ENCODE results near the gene USP24.

USP24 gene

DNA sequence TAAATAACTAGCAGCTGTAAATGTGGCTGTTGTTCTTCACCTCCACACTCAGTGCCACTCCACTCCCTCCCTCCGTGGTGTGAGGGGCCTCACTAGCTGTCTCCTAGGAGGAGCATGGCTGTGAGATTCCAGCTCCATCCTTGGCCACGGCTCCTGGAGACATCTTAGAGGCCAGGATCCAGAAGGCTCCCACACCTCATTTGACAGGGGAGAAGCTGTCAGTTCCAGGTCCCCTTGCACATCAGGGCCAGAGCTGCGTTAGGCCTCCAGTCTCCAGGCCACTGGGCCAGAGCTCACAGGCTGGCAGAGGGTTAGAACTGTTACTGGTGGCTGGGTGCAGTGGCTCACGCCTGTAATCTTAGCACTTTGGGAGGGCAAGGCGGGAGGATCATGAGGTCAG is 160.8 kb downstream of the USP24 start:
- DNase-seq (ENCODE audit: low read depth in 2 of 2): no peak

DNA sequence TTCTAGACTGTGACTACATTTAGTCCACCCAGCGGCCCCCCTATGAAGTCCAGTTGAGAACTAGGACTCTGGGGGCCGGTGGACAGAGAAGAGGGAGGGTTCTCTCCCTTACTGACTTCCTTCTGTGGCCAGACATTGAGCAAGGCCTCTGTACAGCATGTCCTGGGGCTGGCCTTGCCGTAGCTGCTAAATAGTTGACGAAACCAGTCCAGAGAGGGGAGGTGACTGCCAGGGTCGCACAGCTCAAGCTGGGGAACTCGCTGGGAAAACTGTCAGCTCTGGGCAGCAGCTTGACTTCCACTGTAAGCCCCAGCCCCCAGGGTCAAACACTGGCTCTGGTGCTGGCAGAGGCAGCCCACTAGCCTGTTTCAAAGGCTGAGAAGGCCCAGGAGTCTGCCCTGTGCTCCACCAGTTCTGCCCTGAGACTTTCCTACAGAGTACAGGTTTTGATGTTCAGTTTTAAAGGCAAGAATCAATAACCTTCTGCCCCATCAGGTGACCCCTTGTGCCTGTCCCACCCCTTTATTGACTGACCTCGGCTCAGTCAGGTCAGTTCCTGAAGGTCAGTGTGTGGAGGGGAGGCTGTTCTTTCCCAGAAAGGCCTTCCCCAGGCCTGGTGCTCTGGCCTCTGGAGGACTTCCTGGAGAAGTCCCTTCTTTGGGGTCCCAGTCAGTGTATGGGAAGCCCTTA is 161.8 kb downstream of the USP24 start:
- no peak for DNase-seq (ENCODE audit: low read depth in 2 of 2)

DNA sequence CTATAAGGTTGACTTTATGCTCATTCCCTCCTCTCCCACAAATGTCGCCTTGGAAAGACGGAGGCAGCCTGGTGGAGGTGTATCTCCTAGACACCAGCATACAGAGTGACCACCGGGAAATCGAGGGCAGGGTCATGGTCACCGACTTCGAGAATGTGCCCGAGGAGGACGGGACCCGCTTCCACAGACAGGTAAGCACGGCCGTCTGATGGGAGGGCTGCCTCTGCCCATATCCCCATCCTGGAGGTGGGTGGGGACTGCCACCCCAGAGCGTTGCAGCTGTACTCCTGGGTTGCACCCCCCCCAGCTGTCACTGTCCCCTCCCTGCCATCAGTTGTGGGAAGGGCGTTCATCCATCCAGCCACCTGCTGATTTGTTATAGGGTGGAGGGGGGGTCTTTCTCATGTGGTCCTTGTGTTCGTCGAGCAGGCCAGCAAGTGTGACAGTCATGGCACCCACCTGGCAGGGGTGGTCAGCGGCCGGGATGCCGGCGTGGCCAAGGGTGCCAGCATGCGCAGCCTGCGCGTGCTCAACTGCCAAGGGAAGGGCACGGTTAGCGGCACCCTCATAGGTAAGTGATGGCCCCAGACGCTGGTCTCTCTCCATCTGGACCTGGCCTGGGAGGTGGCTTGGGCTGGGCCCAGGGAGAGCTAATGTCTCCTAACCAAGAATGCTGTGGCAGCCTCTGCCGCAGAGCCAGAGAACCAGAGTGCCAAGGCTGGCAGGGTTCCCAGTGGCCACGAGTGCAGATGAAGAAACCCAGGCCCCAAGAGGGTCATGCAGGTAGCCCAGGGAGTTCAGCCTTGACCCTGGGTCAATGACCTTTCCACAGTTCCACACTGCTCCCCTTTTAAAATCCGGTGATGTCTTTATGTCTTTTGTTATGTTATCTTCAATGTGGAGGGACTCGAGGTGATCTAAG is 162.7 kb downstream of the USP24 start:
- DNase-seq (ENCODE audit: low read depth in 2 of 2): no peak

DNA sequence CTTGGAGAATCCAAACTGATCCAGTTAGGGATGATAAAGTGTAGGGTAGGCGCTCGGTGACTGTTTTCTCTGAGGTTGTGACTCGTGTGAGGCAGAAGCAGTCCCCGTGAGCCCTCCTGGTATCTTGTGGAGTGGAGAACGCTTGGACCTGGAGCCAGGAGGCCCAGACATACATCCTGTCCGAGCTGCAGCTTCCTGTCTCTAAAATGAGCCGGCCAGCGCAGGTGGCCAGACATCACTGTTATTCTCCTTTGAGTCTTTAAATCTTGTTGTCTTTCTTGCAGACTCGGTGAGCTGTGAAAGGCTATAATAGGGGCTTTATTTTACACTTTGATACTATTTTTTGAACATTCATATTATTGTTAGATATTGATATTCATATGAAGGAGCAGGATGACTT is 163.5 kb downstream of the USP24 start:
- no peak for DNase-seq (ENCODE audit: low read depth in 2 of 2)

DNA sequence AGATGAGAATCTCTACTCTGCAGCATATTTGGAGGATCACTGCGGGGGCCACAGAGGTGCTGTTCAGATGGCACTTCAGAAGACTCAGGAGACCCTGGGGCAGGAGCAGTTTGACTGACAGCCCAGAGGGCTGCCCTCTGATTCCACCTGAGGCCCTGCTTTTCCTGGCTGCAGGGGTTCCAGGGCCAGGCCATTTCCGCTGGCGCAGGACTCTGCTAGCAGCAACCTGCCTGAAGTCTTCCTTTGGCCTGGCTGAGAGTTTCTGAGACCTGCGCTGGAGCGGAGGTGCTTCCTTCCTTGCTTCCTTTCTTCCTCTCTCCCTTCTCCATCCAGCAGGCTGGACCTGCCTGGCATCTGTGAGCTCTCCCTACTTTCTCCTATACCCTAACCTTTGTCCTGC is 164.0 kb downstream of the USP24 start:
- DNase-seq (ENCODE audit: low read depth in 2 of 2): no peak

DNA sequence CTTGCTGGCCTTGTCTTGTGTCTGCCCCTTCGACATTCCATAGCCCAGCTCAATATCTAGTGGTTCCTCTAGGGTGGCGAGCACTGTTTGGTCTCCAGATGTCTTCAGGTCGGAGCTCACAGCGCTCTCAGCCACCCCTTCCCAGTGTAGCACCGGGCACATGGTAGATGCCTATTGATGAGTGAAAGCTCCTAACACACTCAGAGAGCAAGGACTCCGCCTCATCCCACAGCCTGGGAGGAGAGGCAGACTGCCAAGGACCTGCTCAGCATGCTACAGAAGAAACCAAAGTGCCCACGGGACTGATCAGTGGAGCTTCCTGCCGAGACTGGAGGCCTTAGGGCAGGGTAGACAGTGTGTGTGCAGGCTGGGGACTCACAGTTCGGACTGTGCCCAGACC is 164.9 kb downstream of the USP24 start:
- DNase-seq (ENCODE audit: low read depth in 2 of 2): no peak

DNA sequence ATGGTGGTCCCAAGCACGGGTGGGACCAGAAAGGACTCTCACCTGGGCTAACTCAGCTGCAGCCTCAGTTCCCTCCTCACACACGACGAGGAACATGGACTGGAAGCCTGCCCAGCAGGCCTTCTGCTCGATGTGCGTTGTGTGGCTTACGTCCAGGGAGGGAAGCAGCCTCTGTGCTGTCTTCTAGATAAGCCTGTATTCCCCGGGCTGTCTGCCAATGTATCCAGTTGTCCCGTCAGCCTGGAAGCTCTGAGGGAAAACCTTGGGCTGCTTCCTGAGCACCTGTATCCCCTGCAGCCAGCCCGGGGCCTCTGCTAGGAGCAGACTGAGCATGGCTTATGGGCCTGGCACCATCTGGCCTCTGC is 165.3 kb downstream of the USP24 start:
- no peak for DNase-seq (ENCODE audit: low read depth in 2 of 2)

DNA sequence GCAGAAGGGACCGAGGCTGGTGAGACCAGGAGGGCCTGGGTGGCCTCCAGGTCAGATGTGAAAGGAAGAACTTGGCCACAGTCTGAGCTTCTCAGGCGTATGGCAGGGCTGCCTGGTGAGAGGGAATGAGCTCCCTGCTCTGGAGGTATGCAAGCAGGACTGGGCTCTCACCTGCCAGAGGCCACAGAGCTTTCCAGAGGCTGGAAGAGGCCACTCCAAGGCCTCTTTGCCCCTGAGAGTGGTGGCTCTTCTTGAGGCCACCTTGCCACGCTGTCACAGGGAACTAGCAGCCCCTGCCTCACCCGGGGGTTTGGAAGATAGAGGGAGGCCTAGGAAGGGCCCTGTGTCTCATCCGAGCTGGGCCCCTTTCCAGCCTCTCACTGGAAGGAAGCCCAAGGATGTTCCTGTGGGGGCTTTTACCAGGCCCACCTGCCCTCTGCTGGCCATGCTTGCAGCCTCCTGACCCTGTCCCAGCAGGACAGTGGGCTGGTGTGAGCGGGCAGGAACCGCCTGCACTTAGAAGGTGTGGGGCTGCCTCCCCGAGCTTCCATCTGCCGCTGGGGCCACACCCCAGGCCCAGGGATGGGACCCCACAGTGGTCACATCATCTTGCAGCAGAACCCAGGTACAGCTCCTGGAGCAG is 165.8 kb downstream of the USP24 start:
- no peak for DNase-seq (ENCODE audit: low read depth in 2 of 2)

DNA sequence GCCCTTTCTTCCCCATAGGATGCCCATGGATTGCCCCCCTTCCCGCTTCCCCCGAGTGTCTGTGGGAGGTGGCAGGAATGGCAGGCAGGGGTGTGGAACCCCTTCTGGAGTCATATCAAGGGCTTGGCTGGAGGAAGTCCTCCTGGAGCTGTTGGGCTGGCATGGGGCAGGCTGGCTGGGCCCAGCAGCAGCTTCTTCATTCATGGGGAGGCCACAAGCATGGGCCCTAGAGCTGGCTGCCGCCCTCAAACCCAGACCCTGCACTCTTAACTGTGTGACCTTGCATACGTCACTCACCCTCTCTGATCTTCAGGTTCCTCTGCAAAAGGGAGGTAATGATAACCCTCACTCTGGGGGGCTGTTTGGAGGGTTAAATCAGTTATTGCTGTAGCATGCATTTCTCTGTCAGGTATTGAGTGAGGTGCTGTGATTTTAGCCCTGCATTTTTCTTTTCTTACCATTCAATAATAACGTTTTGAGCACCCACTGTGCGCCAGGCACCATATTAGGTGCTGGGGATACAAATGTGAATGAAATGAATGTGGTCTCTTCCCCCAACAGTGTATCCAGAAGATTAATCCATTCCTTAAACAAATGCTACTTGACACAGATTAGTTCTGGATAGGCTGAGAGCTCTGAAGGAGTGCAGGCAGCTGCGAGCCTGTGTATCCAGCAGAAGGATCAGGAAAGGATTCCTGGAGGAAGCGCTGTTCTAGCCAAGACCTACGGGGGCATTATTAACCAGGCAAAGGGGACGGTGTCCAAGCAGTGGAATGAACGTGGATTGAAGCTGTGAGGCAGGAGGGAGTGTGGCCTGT is 166.5 kb downstream of the USP24 start:
- no peak for DNase-seq (ENCODE audit: low read depth in 2 of 2)

DNA sequence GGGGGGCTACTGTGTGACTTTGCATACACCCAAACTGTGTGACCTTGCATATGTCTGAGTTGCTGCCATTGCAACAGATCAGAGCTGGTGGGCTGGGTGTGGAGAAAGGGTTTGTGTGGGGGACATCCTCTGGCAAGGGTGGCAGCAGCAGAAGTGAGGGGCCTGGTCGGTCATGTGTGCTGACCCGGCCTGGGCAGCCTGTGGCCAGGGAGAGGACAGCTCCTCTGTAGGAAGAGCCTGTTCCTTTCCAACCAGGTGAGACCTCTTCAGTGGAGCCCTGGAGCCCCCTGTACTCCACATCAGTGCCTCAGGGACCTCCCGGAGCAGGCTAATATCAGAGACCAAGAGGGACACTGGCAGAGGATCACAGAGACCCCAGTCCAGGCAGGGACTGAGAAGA is 167.6 kb downstream of the USP24 start:
- no peak for DNase-seq (ENCODE audit: low read depth in 2 of 2)

DNA sequence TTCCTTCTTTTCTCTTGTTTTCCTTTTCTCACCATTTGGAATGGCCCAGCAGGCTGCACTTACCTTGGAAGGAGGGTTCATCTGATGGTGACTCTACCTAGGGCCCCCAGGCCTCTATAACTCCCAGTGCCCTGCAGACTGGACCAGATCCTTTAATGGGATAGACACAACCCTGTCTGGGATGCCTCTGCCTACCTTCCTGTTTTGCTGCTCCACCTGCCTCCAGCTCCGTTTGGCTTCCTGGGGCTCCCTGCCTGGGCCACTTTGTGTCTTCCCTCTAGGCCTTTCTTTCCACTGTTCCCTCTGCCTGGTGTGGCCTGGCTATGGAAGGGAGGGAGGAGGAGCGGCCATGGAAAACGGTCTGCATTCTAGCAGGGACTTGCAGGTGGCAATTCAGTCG is 168.3 kb downstream of the USP24 start:
- DNase-seq (ENCODE audit: low read depth in 2 of 2): no peak

DNA sequence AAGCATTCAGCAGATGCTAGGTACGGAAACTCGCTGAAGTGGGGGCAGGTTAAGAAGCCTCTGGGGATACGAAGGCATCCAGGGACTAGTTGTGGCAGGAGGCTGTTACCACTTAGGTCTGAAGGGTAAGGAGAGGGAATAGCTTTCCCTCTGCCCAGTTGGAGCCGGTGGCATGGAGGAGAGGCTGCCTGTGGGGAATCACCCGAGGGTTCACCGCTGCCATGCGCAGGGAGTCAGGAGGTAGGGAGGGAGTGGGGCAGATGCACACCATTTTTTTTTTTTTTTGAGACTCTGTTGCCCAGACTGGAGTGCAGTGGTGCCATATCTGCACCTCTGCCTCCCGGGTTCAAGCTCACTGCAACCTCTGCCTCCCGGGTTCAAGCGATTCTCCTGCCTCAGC is 169.7 kb downstream of the USP24 start:
- no peak for DNase-seq (ENCODE audit: low read depth in 2 of 2)

DNA sequence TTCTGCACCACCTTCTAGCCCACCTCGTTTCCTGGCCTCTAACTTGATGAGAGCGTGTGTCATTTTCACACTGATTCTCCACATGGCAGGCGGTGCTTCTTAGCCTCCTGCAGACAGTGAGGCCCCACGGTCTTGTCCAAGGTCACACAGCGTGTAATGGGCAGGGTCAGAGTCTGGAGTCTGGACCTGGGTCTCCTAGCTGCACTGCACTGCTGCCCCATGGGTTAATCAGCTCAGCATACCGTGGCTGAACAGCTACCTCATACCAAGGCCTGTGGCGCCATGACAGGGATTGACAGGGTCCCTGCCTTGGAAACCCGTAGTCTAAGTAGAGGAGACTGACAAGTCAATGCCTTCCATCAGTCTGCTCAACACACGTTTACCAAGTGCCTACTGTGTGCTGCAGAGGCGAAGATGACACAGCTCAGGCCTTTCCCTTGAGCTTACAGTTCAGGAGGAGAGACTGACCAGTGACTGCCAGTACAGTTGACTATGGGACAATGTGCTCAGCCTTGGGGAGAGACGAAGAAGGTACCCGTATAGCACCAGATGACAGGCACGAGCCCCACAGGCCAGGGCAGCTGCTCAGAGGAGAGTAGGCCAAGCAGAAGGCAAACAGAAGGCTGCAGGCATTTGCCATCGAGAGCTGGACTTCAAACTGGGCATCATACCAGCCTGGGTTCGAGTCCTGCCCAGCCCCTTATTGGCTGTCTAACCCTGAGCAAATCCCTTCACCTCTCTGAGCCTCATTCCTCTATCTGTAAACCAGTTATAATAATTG is 170.4 kb downstream of the USP24 start:
- DNase-seq (ENCODE audit: low read depth in 2 of 2): no peak

DNA sequence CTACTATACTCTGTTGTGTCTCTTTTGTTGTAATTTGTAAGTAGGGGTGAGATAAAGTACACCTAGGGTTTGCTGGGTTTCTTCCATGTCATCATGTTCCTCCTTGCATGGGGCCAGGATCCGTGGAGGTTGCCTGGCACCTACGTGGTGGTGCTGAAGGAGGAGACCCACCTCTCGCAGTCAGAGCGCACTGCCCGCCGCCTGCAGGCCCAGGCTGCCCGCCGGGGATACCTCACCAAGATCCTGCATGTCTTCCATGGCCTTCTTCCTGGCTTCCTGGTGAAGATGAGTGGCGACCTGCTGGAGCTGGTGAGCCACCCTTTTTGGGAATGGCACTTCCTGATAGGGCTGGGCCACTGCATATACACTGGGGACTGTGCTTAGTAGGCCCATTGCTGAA is 171.4 kb downstream of the USP24 start:
- no peak for DNase-seq (ENCODE audit: low read depth in 2 of 2)

DNA sequence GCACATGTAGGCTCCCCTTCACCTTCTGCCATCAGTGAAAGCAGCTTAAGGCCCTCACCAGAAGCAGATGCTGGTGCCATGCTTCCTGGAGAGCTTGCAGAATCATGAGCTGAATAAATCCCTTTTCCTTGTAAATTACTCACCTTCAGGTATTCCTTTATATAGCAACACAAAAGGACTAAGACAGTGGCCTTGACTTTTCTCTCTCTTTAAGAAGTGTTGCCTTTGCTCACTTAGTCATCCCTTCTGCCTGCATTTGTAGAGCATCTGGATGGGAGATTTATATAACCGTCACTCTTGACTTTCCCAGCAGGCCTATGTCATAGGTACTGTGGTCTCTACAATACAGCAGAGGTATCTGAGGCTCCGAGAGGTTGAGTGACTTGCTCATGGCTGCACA is 172.2 kb downstream of the USP24 start:
- DNase-seq (ENCODE audit: low read depth in 2 of 2): no peak

DNA sequence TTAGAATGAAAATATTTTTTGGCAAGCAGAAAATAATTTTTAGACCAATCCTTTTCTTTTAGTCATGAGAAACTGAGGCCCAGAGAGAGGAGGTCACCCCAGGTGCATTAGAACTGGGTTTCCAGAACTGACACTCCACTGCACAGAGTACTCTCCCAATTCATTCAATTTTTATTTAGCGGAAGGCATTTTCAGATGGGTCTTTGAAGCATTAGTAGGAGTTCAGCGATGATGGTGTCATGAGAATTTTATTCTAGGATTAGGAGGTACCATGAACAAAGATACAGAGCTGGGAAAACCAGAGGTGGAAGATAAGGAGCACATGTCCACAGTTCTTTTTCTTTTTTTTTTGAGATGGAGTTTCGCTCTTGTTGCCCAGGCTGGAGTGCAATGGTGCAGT is 173.6 kb downstream of the USP24 start:
- DNase-seq (ENCODE audit: low read depth in 2 of 2): no peak

DNA sequence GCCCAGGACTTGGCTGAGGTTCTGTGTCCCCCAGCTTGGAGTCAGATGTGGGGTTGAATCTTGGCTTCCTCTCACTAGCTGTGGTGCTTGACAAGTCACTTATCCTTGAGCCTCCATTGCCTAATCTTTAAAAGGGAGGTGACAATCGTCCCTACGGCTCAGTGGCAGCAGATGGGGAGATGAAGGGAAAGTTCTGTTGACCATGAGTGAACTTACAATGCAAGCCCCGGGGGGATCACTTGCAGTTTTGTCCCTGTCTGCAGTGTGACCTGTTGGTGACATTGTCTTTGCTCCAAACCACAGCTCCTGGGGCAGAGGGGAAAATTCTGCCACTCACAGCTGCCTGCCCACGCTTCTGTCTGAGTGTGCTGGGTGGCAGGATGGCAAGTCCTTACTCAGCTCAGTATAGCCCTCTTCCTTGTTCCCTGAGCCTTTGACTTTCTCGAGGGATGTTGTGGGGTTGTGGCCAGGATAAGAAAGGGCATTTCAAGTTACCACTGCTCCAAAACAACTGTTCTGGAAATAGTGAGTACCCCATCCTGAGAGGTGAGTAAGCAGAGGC is 174.2 kb downstream of the USP24 start:
- no peak for DNase-seq (ENCODE audit: low read depth in 2 of 2)

DNA sequence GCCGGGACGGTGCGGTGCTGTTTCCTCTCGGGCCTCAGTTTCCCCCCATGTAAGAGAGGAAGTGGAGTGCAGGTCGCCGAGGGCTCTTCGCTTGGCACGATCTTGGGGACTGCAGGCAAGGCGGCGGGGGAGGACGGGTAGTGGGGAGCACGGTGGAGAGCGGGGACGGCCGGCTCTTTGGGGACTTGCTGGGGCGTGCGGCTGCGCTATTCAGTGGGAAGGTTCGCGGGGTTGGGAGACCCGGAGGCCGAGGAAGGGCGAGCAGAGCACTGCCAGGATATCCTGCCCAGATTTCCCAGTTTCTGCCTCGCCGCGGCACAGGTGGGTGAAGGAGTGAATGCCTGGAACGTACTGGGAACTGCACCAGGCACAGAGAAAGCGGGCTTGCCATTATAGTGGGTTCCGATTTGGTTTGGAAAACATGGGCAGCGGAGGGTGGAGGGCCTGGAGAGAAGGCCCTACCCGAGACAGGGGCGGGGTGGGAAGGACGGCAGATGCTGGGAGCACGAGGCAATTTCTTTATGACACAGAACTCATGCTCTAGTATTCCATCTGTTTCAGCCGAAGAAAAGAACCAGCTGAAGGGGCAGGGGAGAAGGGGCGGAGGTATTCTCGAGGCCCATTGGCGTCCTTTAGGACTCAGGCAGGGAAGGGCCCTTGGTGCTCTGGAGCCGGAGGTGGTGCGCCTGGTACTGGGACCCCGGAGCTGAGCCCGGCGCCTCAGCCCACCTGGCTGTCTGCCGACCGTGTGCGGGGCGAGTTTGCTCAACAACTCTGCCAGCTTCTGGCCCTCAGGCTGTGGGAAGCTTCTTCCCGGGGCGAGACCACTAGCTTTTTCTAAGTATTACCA is 174.9 kb downstream of the USP24 start:
- DNase-seq (ENCODE audit: low read depth in 2 of 2): no peak

DNA sequence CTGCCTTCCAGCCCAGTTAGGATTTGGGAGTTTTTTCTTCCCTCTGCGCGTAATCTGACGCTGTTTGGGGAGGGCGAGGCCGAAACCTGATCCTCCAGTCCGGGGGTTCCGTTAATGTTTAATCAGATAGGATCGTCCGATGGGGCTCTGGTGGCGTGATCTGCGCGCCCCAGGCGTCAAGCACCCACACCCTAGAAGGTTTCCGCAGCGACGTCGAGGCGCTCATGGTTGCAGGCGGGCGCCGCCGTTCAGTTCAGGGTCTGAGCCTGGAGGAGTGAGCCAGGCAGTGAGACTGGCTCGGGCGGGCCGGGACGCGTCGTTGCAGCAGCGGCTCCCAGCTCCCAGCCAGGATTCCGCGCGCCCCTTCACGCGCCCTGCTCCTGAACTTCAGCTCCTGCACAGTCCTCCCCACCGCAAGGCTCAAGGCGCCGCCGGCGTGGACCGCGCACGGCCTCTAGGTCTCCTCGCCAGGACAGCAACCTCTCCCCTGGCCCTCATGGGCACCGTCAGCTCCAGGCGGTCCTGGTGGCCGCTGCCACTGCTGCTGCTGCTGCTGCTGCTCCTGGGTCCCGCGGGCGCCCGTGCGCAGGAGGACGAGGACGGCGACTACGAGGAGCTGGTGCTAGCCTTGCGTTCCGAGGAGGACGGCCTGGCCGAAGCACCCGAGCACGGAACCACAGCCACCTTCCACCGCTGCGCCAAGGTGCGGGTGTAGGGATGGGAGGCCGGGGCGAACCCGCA is 175.7 kb downstream of the USP24 start, which contains the start of gene PCSK9:
TSS of gene PCSK9 (plus strand) at position 207 of the 741 bp plus-strand sequence. CDS start at position 497, 290 bp downstream.
- no peak for DNase-seq (ENCODE audit: low read depth in 2 of 2)

All from stimulated activated CD8-positive, alpha-beta memory T cell treated with anti-CD3 and anti-CD28 coated beads, Interleukin-7, amount 100 ng/mL, for 4 hours (primary cell).